Endothelial cell of umbilical vein (primary cell): ENCODE data around the gene ME3. TPM values are rescaled to one million over a fixed set of nuclear protein-coding genes. Genes with fewer than 3 reads are reported as not detected.

Experiments
- BruUV-seq: library from RNA; stranded (reverse); fragments of 400-500 nt; replicated peaks from 2 replicates; lab custom pipeline; 2021; lab: Mats Ljungman, UMichigan
- CTCF ChIA-PET: fragments of 300-600, 350-600 bp; sonication (Branson Sonifier 250); formaldehyde crosslinking; loops from one replicate; lab custom pipeline; 2021; ENCODE audit warnings: antibody characterized with exemption, inconsistent platforms; lab: Charles Lee
- POLR2A ChIA-PET: fragments of 300-600, 350-600 bp; sonication (Branson Sonifier 250); formaldehyde crosslinking; loops from one replicate; lab custom pipeline; 2021; ENCODE audit warnings: antibody characterized with exemption, inconsistent platforms; lab: Charles Lee
- DNase-seq: peaks from one replicate; pipeline ENCODE4 v3.0.0-alpha.2; 2011; ENCODE audit warnings: low read depth, low spot score
- FAIRE-seq: peaks from 2 replicates; lab custom pipeline; 2011; peaks lifted over from hg19 to GRCh38; lab: Jason Lieb, UNC
- H2AFZ ChIP-seq: 2 replicates; pipeline ENCODE4 v1.6.0; 2012; ENCODE audit warnings: low read depth, low read length, control low read depth, inconsistent platforms
- H3K27ac ChIP-seq: 2 replicates; pipeline ENCODE4 v1.5.1; 2011; ENCODE audit warnings: low read depth, mild to moderate bottlenecking, control low read depth, low read length, moderate library complexity; ENCODE audit not compliant: insufficient read depth
- H3K27me3 ChIP-seq, 2 experiments: 2 replicates each; pipeline versions ENCODE4 v1.6.0 to v1.6.1; 2011; ENCODE audit warnings: low read length in 2 of 2, mixed read lengths in 1 of 2; ENCODE audit not compliant: control insufficient read depth in 2 of 2, insufficient read depth in 2 of 2
- H3K36me3 ChIP-seq, 2 experiments: 2 replicates in 1 of 2; 3 replicates in 1 of 2; pipeline ENCODE4 v1.5.1; 2011; ENCODE audit warnings: low read length in 2 of 2, mild to moderate bottlenecking in 1 of 2, moderate library complexity in 1 of 2; ENCODE audit not compliant: control insufficient read depth in 2 of 2, insufficient read depth in 2 of 2; ENCODE audit errors: extremely low read depth in 1 of 2
- H3K4me1 ChIP-seq: 3 replicates; pipeline ENCODE4 v1.5.1; 2011; ENCODE audit warnings: mild to moderate bottlenecking, low read length; ENCODE audit not compliant: control insufficient read depth, insufficient read depth; ENCODE audit errors: extremely low read depth
- H3K4me2 ChIP-seq: 2 replicates; pipeline ENCODE4 v1.6.1; 2011; ENCODE audit warnings: low read length, control low read depth, mixed read lengths; ENCODE audit not compliant: insufficient read depth
- H3K4me3 ChIP-seq, 3 experiments: fragments of 200-600 bp in 1 of 3; sonication (generic), shearing (Covaris generic) in 1 of 3; replicated peaks in 1 of 3; 2 replicates each; pipeline ENCODE4 v1.5.1; 2011 to 2016; ENCODE audit warnings: control low read depth in 3 of 3, low read length in 3 of 3, mild to moderate bottlenecking in 2 of 3, inconsistent platforms in 1 of 3, low read depth in 1 of 3, moderate library complexity in 1 of 3; ENCODE audit not compliant: insufficient read depth in 1 of 3
- H3K79me2 ChIP-seq: 2 replicates; pipeline ENCODE4 v1.6.0; 2012; ENCODE audit warnings: low read length, inconsistent platforms; ENCODE audit not compliant: control insufficient read depth, insufficient read depth
- H3K9ac ChIP-seq: replicated peaks from 2 replicates; pipeline ENCODE3; 2011; ENCODE audit warnings: low read length, control low read depth; ENCODE audit not compliant: insufficient read depth; ENCODE audit errors: extremely low read depth
- H3K9me1 ChIP-seq: replicated peaks from 3 replicates; pipeline ENCODE4 v1.6.0; 2011; ENCODE audit warnings: mild to moderate bottlenecking, low read length; ENCODE audit not compliant: control insufficient read depth, insufficient read depth; ENCODE audit errors: extremely low read depth
- H3K9me3 ChIP-seq: replicated peaks from 2 replicates; pipeline ENCODE4 v1.5.1; 2012; ENCODE audit warnings: low read length, inconsistent platforms; ENCODE audit not compliant: control insufficient read depth, insufficient read depth
- H4K20me1 ChIP-seq: replicated peaks from 2 replicates; pipeline ENCODE3; 2011; ENCODE audit warnings: mild to moderate bottlenecking, low read length; ENCODE audit not compliant: control insufficient read depth, insufficient read depth; ENCODE audit errors: extremely low read depth
- CTCF ChIP-seq, 2 donors: IDR thresholded peaks; 1 replicate in 1 of 2; 2 replicates in 1 of 2; pipeline ENCODE4 v1.5.1; 2011; ENCODE audit warnings: low read length in 2 of 2, mild to moderate bottlenecking in 2 of 2, moderate library complexity in 2 of 2, control low read depth in 1 of 2, inconsistent platforms in 1 of 2, low read depth in 1 of 2; ENCODE audit not compliant: insufficient read depth in 1 of 2; ENCODE audit errors: extremely low read depth in 1 of 2
- GATA2 ChIP-seq: IDR thresholded peaks from 2 replicates; pipeline ENCODE4 v1.7.0; 2011; ENCODE audit warnings: low read depth, mild to moderate bottlenecking, moderate library complexity, mixed read lengths, low read length; ENCODE audit not compliant: insufficient read length, insufficient read depth
- MAX ChIP-seq: IDR thresholded peaks from 2 replicates; pipeline ENCODE4 v1.6.1; 2011; ENCODE audit not compliant: insufficient read depth, insufficient read length
- POLR2A ChIP-seq: IDR thresholded peaks from 2 replicates; pipeline ENCODE4 v1.6.1; 2012; ENCODE audit warnings: low read depth, mild to moderate bottlenecking, control low read depth, low read length
- dilution Hi-C: fragments of 300-500 bp; cut with MboI; formaldehyde crosslinking; loops from one replicate; pipeline ENCODE4 v1.15.0; 2019; ENCODE audit warnings: low sequenced_read_pairs; ENCODE audit not compliant: extremely low pct_ligation_motif_present
- intact Hi-C: fragments of 100-400 bp; cut with micrococcal nuclease; formaldehyde crosslinking; loops from one replicate; pipeline ENCODE4 v1.10.0; 2022
- polyA plus RNA-seq, 4 experiments: library from polyadenylated mRNA; depleted of rRNA in 3 of 4; stranded (reverse) in 3 of 4; unstranded in 1 of 4; fragments of >200 nt; gene quantifications; 2 replicates each; pipeline versions ENCODE4 v1.2.1 to v1.2.3, GENCODE V29; 2011 to 2012; ENCODE audit warnings: missing spikeins in 1 of 4
- total RNA-seq: library from RNA; stranded (reverse); gene quantifications from 2 replicates; pipeline ENCODE4 v1.2.3, GENCODE V29; 2021

The ME3 gene
- total and polyA plus RNA-seq, 2 donors (not counting 3 experiments of a cell fraction or from before 2014, with no cell fraction given) = 26.9 to 30.4 TPM

- Histone ChIP-seq H3K9ac (no peak overlapping the region), H3K27ac (no peak overlapping the region), H4K20me1 (no peaks in the 10 kb centered on the region), H3K4me1 (no peaks in the 10 kb centered on the region), H3K4me3 (no peak overlapping the region), H3K27me3 (no peaks in the 10 kb centered on the region), H3K36me3 (no peaks in the 10 kb centered on the region), H3K9me3 (no peaks in the 10 kb centered on the region), H3K4me2 (no peak overlapping the region), H2AFZ (no peak overlapping the region), H3K9me1 (no peaks in the 10 kb centered on the region), H3K79me2 (no peaks in the 10 kb centered on the region)
- DNase-seq (no peak), FAIRE-seq (no peak)
- no TSS peak for BruUV-seq
- ChIA-PET CTCF (interaction anchor here (0.6 to 3.3 kb wide), 12 partner anchors 11 to 283 kb away, joined by 3 to 18 read pairs (median 3); no protein-coding TSS in a partner anchor), POLR2A (no interaction called here)
- dilution Hi-C loops = no loop called here
- TF ChIP-seq GATA2 (no peak), MAX (no peak)
- intact Hi-C loops = loop anchor here (5.0 kb wide), 1 partner anchor 134 kb away; the partner anchor contains the start of gene ME3
Measured at GRCh38 chr11:86538223-86538548, 134.2 kb downstream of the ME3 start.

GRCh38 chr11:86537541-86538222 lies 134.7 kb downstream of the ME3 start:
- no peaks in the 10 kb centered on the region for H3K36me3 ChIP-seq
- no peaks in the 10 kb centered on the region for H3K27me3 ChIP-seq
- FAIRE-seq = peak; percentile 31
- no peak overlapping the region for H3K4me3 ChIP-seq
- no peaks in the 10 kb centered on the region for H4K20me1 ChIP-seq
- H3K4me1 ChIP-seq = no peaks in the 10 kb centered on the region
- no peak overlapping the region for H2AFZ ChIP-seq
- no peaks in the 10 kb centered on the region for H3K9me3 ChIP-seq
- CTCF ChIA-PET = interaction anchor here (0.6 to 3.3 kb wide), 13 partner anchors 11 to 283 kb away, joined by 3 to 18 read pairs (median 3); no protein-coding TSS in a partner anchor
- peak; percentile 64 for DNase-seq
- H3K4me2 ChIP-seq = no peak overlapping the region
- dilution Hi-C loops = no loop called here
- no peaks in the 10 kb centered on the region for H3K9me1 ChIP-seq
- no peaks in the 10 kb centered on the region for H3K79me2 ChIP-seq
- peak; percentile 23 to 42 for TF ChIP-seq CTCF (IDR thresholded peaks at IDR 0.05; ENCODE audit: extremely low read depth in 1 of 2, insufficient read depth in 1 of 2, low read depth in 1 of 2, low read length in 2 of 2)
- TF ChIP-seq POLR2A = no peak
- no peak overlapping the region for H3K27ac ChIP-seq
- POLR2A ChIA-PET = no interaction called here
- intact Hi-C loops = loop anchor here (1.0 to 5.0 kb wide), 3 partner anchors 71 to 281 kb away; partner anchors contain the start of gene ME3
- no TSS peak for BruUV-seq
- H3K9ac ChIP-seq = no peak overlapping the region
